RWPE1 (cell line): ENCODE results near the gene ATG4A.

ENCODE experiments used
- CTCF ChIA-PET: fragments of 350-600 bp; sonication (Branson Sonifier 250); formaldehyde crosslinking; extraction: SDS; loops from one replicate; lab custom pipeline; 2021; lab: Yijun Ruan, JAX
- POLR2A ChIA-PET: fragments of 400-600 bp; formaldehyde crosslinking; extraction: SDS; loops from one replicate; lab custom pipeline; 2020; ENCODE audit warnings: antibody characterized with exemption; ENCODE audit not compliant: low non-redundant PET; lab: Yijun Ruan, JAX
- DNase-seq: peaks from one replicate; pipeline ENCODE4 v3.0.0; 2012; ENCODE audit warnings: low spot score
- H3K27ac ChIP-seq: fragments of 450-650 bp; 2 replicates; pipeline ENCODE4 v1.5.1; 2017
- TF ChIP-seq, protein P1 (sequence below): fragments of 450-650 bp; conservative IDR thresholded peaks from 2 replicates; pipeline ENCODE4 v1.5.1; 2017; ENCODE audit warnings: low read depth, mild to moderate bottlenecking

ATG4A gene

DNA sequence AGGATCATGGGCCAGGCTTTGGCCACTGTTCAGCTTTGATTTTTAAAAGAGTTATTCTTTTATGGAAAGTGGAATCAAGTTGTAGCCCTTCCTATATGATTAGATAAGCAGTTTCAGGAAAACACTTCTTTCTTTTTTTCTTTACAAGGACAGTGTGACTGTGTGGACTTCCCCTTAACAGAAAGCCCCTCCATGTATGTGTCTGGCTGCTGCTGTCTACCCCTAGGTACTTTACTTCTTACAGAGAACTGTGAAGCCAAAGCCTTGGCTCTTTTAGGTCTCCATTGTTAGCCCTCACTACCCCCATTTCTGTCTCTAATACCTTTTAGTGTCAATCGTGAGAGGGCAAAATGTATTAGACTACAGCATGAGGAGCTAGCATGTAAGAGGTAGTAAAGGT lies 27.6 kb upstream of the ATG4A start:
- CTCF ChIA-PET: no interaction called here
- TF ChIP-seq, protein P1, sequence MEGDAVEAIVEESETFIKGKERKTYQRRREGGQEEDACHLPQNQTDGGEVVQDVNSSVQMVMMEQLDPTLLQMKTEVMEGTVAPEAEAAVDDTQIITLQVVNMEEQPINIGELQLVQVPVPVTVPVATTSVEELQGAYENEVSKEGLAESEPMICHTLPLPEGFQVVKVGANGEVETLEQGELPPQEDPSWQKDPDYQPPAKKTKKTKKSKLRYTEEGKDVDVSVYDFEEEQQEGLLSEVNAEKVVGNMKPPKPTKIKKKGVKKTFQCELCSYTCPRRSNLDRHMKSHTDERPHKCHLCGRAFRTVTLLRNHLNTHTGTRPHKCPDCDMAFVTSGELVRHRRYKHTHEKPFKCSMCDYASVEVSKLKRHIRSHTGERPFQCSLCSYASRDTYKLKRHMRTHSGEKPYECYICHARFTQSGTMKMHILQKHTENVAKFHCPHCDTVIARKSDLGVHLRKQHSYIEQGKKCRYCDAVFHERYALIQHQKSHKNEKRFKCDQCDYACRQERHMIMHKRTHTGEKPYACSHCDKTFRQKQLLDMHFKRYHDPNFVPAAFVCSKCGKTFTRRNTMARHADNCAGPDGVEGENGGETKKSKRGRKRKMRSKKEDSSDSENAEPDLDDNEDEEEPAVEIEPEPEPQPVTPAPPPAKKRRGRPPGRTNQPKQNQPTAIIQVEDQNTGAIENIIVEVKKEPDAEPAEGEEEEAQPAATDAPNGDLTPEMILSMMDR: no peak
- POLR2A ChIA-PET: no interaction called here
- no peak for DNase-seq
- no peak overlapping the region for H3K27ac ChIP-seq

GRCh38 chrX:108064613-108065012 lies 27.0 kb upstream of the ATG4A start:
- TF ChIP-seq, protein P1: no peak
- CTCF ChIA-PET: no interaction called here
- no peak for DNase-seq
- no peak overlapping the region for H3K27ac ChIP-seq
- POLR2A ChIA-PET: no interaction called here

GRCh38 chrX:108068121-108068520 lies 23.5 kb upstream of the ATG4A start:
- TF ChIP-seq, protein P1: no peak
- DNase-seq: no peak
- H3K27ac ChIP-seq: peak overlapping the region; percentile 62
- ChIA-PET POLR2A (no interaction called here), CTCF (interaction anchor here (0.6 kb wide), 1 partner anchor 66 kb away, joined by 3 read pairs; no protein-coding TSS in a partner anchor)

DNA sequence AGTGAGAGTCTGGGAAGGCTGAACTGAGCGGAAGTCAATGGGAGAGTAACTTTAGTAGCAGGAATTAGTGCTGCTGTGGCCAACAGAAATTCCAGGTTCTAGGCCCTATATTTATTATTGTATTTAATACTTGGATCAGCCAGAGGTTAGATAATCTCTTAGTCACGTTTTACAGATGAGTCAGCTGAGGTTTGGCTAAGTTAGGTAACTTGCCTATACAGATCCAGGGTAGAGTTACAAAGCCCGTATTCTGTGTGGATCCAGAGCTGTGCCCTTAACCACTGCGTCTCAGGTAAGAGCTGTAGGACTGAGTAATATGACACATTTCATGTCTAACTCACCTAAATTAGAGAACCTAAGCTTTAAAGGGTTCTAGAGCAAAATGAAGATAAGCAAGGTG lies 20.7 kb upstream of the ATG4A start:
- H3K27ac ChIP-seq: no peak overlapping the region
- ChIA-PET CTCF (interaction anchor here (0.8 to 0.9 kb wide), 2 partner anchors 50 to 294 kb away, joined by 3 to 5 read pairs; partner anchors contain the start of gene NCBP2L), POLR2A (no interaction called here)
- TF ChIP-seq, protein P1: no peak
- DNase-seq: peak; percentile 78

- CTCF ChIA-PET: interaction anchor here (0.9 kb wide), 1 partner anchor 294 kb away, joined by 5 read pairs; the partner anchor contains the start of gene NCBP2L
- H3K27ac ChIP-seq: no peak overlapping the region
- DNase-seq: no peak
- POLR2A ChIA-PET: no interaction called here
- TF ChIP-seq, protein P1: no peak
These were observed 20.0 kb upstream of the ATG4A start for GRCh38 chrX:108071578-108071977.

- POLR2A ChIA-PET: no interaction called here
- TF ChIP-seq, protein P1: no peak
- DNase-seq: no peak
- CTCF ChIA-PET: interaction anchor here (0.6 kb wide), 2 partner anchors 19 to 169 kb away, joined by 3 read pairs; partner anchors contain the start of genes ATG4A and PSMD10
- H3K27ac ChIP-seq: no peak overlapping the region
These were observed 18.8 kb upstream of the ATG4A start for GRCh38 chrX:108072746-108073145.
